Neuronal stem cell (in vitro differentiated cells): Measurements from ENCODE around the gene TLCD3A.
"Not testable (repeated sequence)": the region's sequence is repeated elsewhere in the genome, so short reads cannot be mapped to it uniquely, and the experiment has no call there.

Experiments used
- DNase-seq: peaks from one replicate; pipeline ENCODE4 v3.0.0-alpha.2; 2013; ENCODE audit warnings: low spot score
- H2AFZ ChIP-seq: one replicate; pipeline ENCODE4 v1.6.1; 2013; ENCODE audit warnings: mild to moderate bottlenecking, low read length, inconsistent platforms
- H2AK5ac ChIP-seq: 2 replicates; pipeline ENCODE4 v1.6.1; 2013; ENCODE audit warnings: low read depth, mild to moderate bottlenecking, inconsistent platforms, low read length, moderate library complexity, mixed read lengths
- H2BK120ac ChIP-seq: 2 replicates; pipeline ENCODE4 v1.6.1; 2013; ENCODE audit warnings: low read depth, mild to moderate bottlenecking, inconsistent platforms, low read length, moderate library complexity, mixed read lengths
- H2BK12ac ChIP-seq: one replicate; pipeline ENCODE4 v1.6.1; 2013; ENCODE audit warnings: low read length, inconsistent platforms
- H2BK15ac ChIP-seq: 2 replicates; pipeline ENCODE4 v1.6.1; 2013; ENCODE audit warnings: mild to moderate bottlenecking, low read length, inconsistent platforms, mixed read lengths
- H2BK5ac ChIP-seq: one replicate; pipeline ENCODE4 v1.6.1; 2013; ENCODE audit warnings: inconsistent platforms, mild to moderate bottlenecking, low read length, moderate library complexity
- H3K14ac ChIP-seq: one replicate; pipeline ENCODE4 v1.6.1; 2013; ENCODE audit warnings: low read length, inconsistent platforms
- H3K18ac ChIP-seq: 2 replicates; pipeline ENCODE4 v1.6.1; 2013; ENCODE audit warnings: low read length, inconsistent platforms
- H3K23ac ChIP-seq: 2 replicates; pipeline ENCODE4 v1.6.1; 2013; ENCODE audit warnings: low read depth, mild to moderate bottlenecking, mixed read lengths, low read length, inconsistent platforms; ENCODE audit not compliant: poor library complexity
- H3K27ac ChIP-seq: replicated peaks from 3 replicates; pipeline ENCODE4 v1.5.1; 2013; ENCODE audit warnings: low read length, inconsistent platforms
- H3K27me3 ChIP-seq, 3 experiments: 2 replicates each; pipeline ENCODE4 v1.6.1; 2013; ENCODE audit warnings: low read length in 3 of 3, mild to moderate bottlenecking in 2 of 3, inconsistent platforms in 1 of 3, low read depth in 1 of 3, mixed read lengths in 1 of 3, moderate library complexity in 1 of 3; ENCODE audit not compliant: control insufficient read depth in 3 of 3, insufficient read depth in 3 of 3
- H3K36me3 ChIP-seq, 2 donors: replicated peaks in 1 of 2; 2 replicates each; pipeline ENCODE4 v1.6.1; 2013; ENCODE audit warnings: low read length in 2 of 2; ENCODE audit not compliant: control insufficient read depth in 2 of 2, insufficient read depth in 2 of 2
- H3K4ac ChIP-seq: 2 replicates; pipeline ENCODE4 v1.6.1; 2013; ENCODE audit warnings: inconsistent platforms, mild to moderate bottlenecking, low read length, moderate library complexity
- H3K4me1 ChIP-seq, 2 donors: 1 replicate in 1 of 2; 2 replicates in 1 of 2; pipeline ENCODE4 v1.6.1; 2013; ENCODE audit warnings: low read length in 2 of 2, low read depth in 1 of 2; ENCODE audit not compliant: control insufficient read depth in 2 of 2, insufficient read depth in 1 of 2
- H3K4me2 ChIP-seq: one replicate; pipeline ENCODE4 v1.6.1; 2013; ENCODE audit warnings: mild to moderate bottlenecking, low read length, inconsistent platforms; ENCODE audit not compliant: insufficient read depth, poor library complexity, severe bottlenecking
- H3K4me3 ChIP-seq, 2 donors: 2 replicates each; pipeline ENCODE4 v1.5.1; 2013; ENCODE audit warnings: low read length in 2 of 2, mild to moderate bottlenecking in 2 of 2, inconsistent platforms in 1 of 2, moderate library complexity in 1 of 2
- H3K79me1 ChIP-seq: one replicate; pipeline ENCODE4 v1.6.1; 2013; ENCODE audit warnings: low read depth, mild to moderate bottlenecking, inconsistent platforms, low read length, moderate library complexity
- H3K9ac ChIP-seq: one replicate; pipeline ENCODE4 v1.6.1; 2013; ENCODE audit warnings: mild to moderate bottlenecking, low read depth, low read length, inconsistent platforms; ENCODE audit not compliant: poor library complexity
- H3K9me3 ChIP-seq, 2 donors: replicated peaks in 1 of 2; 2 replicates each; pipeline versions ENCODE3 to v1.6.1; 2013; ENCODE audit warnings: low read length in 2 of 2, mild to moderate bottlenecking in 2 of 2, inconsistent platforms in 1 of 2, low read depth in 1 of 2, mixed read lengths in 1 of 2, moderate library complexity in 1 of 2; ENCODE audit not compliant: control insufficient read depth in 2 of 2, insufficient read depth in 1 of 2
- H4K8ac ChIP-seq: one replicate; pipeline ENCODE4 v1.6.1; 2013; ENCODE audit warnings: low read depth, mild to moderate bottlenecking, inconsistent platforms, low read length, moderate library complexity
- H4K91ac ChIP-seq: one replicate; pipeline ENCODE4 v1.6.1; 2013; ENCODE audit warnings: low read length, low read depth, mild to moderate bottlenecking, inconsistent platforms; ENCODE audit not compliant: poor library complexity
- WGBS, 2 donors: extraction: QIAGEN DNeasy Blood & Tissue Kit; methylation state at CpG; one replicate each; pipeline ENCODE4 v1.1.7; 2013; ENCODE audit warnings: missing lambda C conversion rate in 2 of 2, mixed read lengths in 1 of 2; ENCODE audit not compliant: insufficient read length in 2 of 2, insufficient replicate concordance in 1 of 2; ENCODE audit errors: extremely low coverage in 2 of 2; 5-methylcytosine and 5-hydroxymethylcytosine counted together

The TLCD3A gene

GRCh38 chr17:789160-789840 is 56.9 kb downstream of the TLCD3A start:
- Histone ChIP-seq H3K36me3 (peaks cover 26 to 85% of the 10 kb centered on the region in 2 donors), H3K4ac (no peak overlapping the region), H3K4me1 (peaks cover 0 to 7% of the 10 kb centered on the region in 2 donors), H3K27ac (no peak overlapping the region), H3K27me3 (no peaks in the 10 kb centered on the region), H2BK120ac (no peak overlapping the region), H2BK12ac (no peak overlapping the region), H2BK5ac (no peak overlapping the region), H2AK5ac (no peak overlapping the region), H3K9me3 (no peaks in the 10 kb centered on the region), H3K23ac (no peak overlapping the region), H3K4me2 (no peak overlapping the region), H4K8ac (no peak overlapping the region), H3K9ac (no peak overlapping the region), H4K91ac (no peak overlapping the region), H2AFZ (no peak overlapping the region), H3K18ac (no peak overlapping the region), H3K4me3 (no peak overlapping the region), H3K79me1 (no peaks in the 10 kb centered on the region), H2BK15ac (no peak overlapping the region), H3K14ac (no peak overlapping the region)
- no CpG with 5 or more reads among the region's 14 CpGs for WGBS, 2 donors
- no peak for DNase-seq

DNA sequence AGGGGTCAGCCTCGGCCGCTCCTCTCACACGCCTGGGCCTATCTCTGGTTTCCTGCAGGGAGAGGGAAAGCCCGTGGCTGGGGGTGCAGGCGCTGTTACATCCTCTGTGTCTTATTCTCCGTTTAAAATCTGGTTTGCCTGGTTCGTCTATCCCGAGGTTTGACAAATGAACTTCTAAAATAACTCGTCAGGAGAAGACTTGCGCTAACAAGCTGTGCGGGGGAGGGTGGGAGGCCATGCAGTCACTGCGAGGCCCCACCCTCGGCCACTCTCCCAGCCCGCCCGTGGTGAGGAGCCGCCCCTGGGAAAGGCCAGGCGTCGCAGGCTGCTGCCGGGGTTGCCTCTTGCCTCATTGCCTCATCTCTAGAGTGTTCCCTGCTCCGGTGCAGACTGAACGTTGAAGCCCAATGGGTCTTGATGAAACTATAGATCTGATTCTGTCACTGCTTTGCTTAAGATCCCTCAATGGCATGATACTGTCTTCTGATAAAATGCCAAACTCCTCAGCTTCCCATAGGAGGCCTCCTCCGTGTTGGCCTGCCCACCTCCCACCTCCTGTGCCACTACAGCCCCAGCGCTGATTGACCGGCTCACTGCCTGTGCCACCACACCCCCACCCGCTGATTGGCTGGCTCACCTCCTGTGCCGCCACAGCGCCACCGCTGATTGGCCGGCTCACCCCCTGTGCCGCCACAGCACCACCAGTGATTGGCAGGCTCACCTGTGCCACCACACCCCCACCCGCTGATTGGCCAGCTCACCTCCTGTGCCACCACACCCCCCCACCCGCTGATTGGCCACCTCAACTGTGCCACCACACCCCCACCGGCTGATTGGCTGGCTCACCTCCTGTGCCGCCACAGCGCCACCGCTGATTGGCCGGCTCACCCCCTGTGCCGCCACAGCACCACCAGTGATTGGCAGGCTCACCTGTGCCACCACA is 57.8 kb downstream of the TLCD3A start:
- not testable (repeated sequence) for H4K91ac ChIP-seq, H3K79me1 ChIP-seq, H3K23ac ChIP-seq, H3K4me1 ChIP-seq, H2AFZ ChIP-seq, H3K9me3 ChIP-seq, H3K27me3 ChIP-seq, H3K9ac ChIP-seq, H4K8ac ChIP-seq, H3K4me3 ChIP-seq, H2BK120ac ChIP-seq, H2BK15ac ChIP-seq, DNase-seq, H3K18ac ChIP-seq, H3K4me2 ChIP-seq, H3K14ac ChIP-seq, H3K4ac ChIP-seq, H2BK5ac ChIP-seq, H2AK5ac ChIP-seq, H2BK12ac ChIP-seq
- H3K36me3 ChIP-seq: peaks cover 26 to 75% of the 10 kb centered on the region in 2 donors
- WGBS, 2 donors: no CpG with 5 or more reads among the region's 38 CpGs
- peak overlapping the region; percentile 22 for H3K27ac ChIP-seq

GRCh38 chr17:790874-791247 is 58.5 kb downstream of the TLCD3A start:
- not testable (repeated sequence) for H2AK5ac ChIP-seq, H3K9ac ChIP-seq, DNase-seq

DNA sequence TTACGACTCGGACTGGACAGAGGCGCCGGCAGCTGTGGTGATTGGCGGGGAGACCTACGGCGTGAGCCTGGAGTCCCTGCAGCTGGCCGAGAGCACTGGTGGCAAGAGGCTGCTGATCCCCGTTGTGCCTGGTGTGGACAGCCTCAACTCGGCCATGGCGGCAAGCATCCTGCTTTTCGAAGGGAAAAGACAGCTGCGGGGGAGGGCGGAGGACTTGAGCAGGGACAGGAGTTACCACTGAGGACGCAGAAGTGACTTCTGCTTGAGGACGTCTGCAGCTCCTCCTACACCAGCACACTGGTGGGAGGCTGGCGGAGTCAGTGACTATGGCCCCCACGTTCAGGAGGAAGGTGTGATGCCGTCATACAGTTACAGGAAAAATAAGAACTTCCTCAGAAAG is 59.4 kb downstream of the TLCD3A start:
- no peak overlapping the region for H2BK15ac ChIP-seq
- DNase-seq: no peak
- no peak overlapping the region for H3K4me3 ChIP-seq
- no peak overlapping the region for H4K91ac ChIP-seq
- H2AFZ ChIP-seq: no peak overlapping the region
- peaks cover 31 to 75% of the 10 kb centered on the region in 2 donors for H3K36me3 ChIP-seq
- no peak overlapping the region for H3K14ac ChIP-seq
- no peak overlapping the region for H3K18ac ChIP-seq
- no peaks in the 10 kb centered on the region for H3K9me3 ChIP-seq
- peak overlapping the region; percentile 80 for H3K23ac ChIP-seq
- H3K4me2 ChIP-seq: no peak overlapping the region
- no peak overlapping the region for H2AK5ac ChIP-seq
- WGBS, 2 donors: no CpG with 5 or more reads among the region's 19 CpGs
- no peak overlapping the region for H3K27ac ChIP-seq
- H3K27me3 ChIP-seq: no peaks in the 10 kb centered on the region
- no peak overlapping the region for H3K9ac ChIP-seq
- H3K4ac ChIP-seq: no peak overlapping the region
- peaks cover 3 to 12% of the 10 kb centered on the region in 2 donors for H3K4me1 ChIP-seq
- H2BK12ac ChIP-seq: no peak overlapping the region
- H2BK120ac ChIP-seq: no peak overlapping the region
- H3K79me1 ChIP-seq: peaks cover 4% of the 10 kb centered on the region
- H2BK5ac ChIP-seq: no peak overlapping the region
- H4K8ac ChIP-seq: no peak overlapping the region

More at GRCh38 chr17:790874-791247, 58.5 kb downstream of the TLCD3A start:
- H3K4me1 ChIP-seq: peaks cover 3 to 12% of the 10 kb centered on the region in 2 donors
- not testable (repeated sequence) for H3K4me3 ChIP-seq, H3K79me1 ChIP-seq, H4K8ac ChIP-seq, H3K4me2 ChIP-seq, H4K91ac ChIP-seq, H3K27me3 ChIP-seq, H2BK120ac ChIP-seq, H3K9me3 ChIP-seq, H3K27ac ChIP-seq, H2BK5ac ChIP-seq, H3K23ac ChIP-seq, H3K14ac ChIP-seq, H3K18ac ChIP-seq, H3K4ac ChIP-seq, H2BK15ac ChIP-seq, H2BK12ac ChIP-seq, H2AFZ ChIP-seq
- H3K36me3 ChIP-seq: peaks cover 27 to 71% of the 10 kb centered on the region in 2 donors
- WGBS, 2 donors: no CpG with 5 or more reads among the region's 12 CpGs
